Thoracic aorta (tissue), 2 donors: Measurements from ENCODE around the gene SBF1. TPM values are rescaled to one million over a fixed set of nuclear protein-coding genes. Genes with fewer than 3 reads are reported as not detected.

Source experiments
- ATAC-seq: fragments of 150-250 bp; one replicate; pipeline ENCODE4 v1.8.0; 2017; ENCODE audit warnings: low read depth; ENCODE audit not compliant: insufficient number of reproducible peaks, low FRiP score
- DNase-seq: peaks from one replicate; pipeline ENCODE4 v3.0.0-alpha.2; 2020; ENCODE audit warnings: low spot score
- H3K27ac ChIP-seq, 2 donors: fragments of 200-600 bp; sonication (generic); 1 replicate in 1 of 2; 2 replicates in 1 of 2; pipeline ENCODE4 v1.5.1; 2016; ENCODE audit warnings: mild to moderate bottlenecking in 2 of 2, moderate library complexity in 2 of 2
- H3K27me3 ChIP-seq: fragments of 200-600 bp; sonication (generic); replicated peaks from 2 replicates; pipeline ENCODE4 v1.6.0; 2016; ENCODE audit warnings: mild to moderate bottlenecking; ENCODE audit not compliant: insufficient read depth
- H3K36me3 ChIP-seq: fragments of 200-600 bp; sonication (generic); one replicate; pipeline ENCODE4 v1.5.1; 2016
- H3K4me1 ChIP-seq, 2 donors: fragments of 200-600 bp; sonication (generic); 1 replicate in 1 of 2; 2 replicates in 1 of 2; pipeline versions ENCODE4 v1.5.1 to v1.6.0; 2016; ENCODE audit warnings: low read depth in 2 of 2, mild to moderate bottlenecking in 1 of 2; ENCODE audit not compliant: control insufficient read depth in 1 of 2
- H3K4me3 ChIP-seq: fragments of 200-600 bp; sonication (generic); 2 replicates; pipeline ENCODE4 v1.5.1; 2016; ENCODE audit warnings: mild to moderate bottlenecking
- H3K9me3 ChIP-seq: fragments of 200-600 bp; sonication (generic); 2 replicates; pipeline ENCODE4 v1.5.1; 2016
- total RNA-seq, 2 donors: library from RNA; depleted of rRNA; stranded (reverse); fragments of >200 nt; gene quantifications; one replicate each; pipeline versions ENCODE4 v1.1.0 to v1.2.3, GENCODE V29; 2016
- TF ChIP-seq, protein P1 (sequence below): fragments of 200-600 bp; sonication (generic); IDR thresholded peaks from one replicate; pipeline ENCODE4 v1.5.1; 2019; ENCODE audit warnings: antibody characterized with exemption

The SBF1 gene
- total RNA-seq, 2 donors from 2014 or later: 72.9 to 99.9 TPM

DNA sequence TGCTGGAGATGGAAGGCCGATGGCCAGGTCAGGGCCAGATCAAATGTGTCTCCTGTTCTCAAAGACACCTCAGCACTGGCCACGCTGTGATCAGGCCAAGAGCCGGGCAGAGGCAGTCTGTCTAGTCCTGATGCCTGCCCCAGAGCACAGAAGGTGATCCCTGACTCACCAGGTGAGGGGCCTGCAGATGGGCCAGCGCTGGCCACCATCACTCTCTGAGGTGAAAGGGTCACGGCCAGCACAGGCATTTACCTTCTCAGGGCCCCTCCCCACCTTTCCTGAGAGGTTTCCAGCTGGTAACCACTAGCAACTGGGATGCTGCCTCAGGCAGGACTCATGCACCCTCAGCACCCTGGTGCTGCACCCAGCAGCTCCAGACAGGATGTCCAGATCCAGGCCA is 2.9 kb downstream of the SBF1 start:
- Histone ChIP-seq H3K9me3 (no peaks in the 10 kb centered on the region), H3K4me3 (no peak overlapping the region), H3K36me3 (peaks cover 6% of the 10 kb centered on the region), H3K27ac (no peak overlapping the region), H3K4me1 (peaks cover 40 to 53% of the 10 kb centered on the region in 2 donors), H3K27me3 (no peaks in the 10 kb centered on the region)
- TF ChIP-seq, protein P1, sequence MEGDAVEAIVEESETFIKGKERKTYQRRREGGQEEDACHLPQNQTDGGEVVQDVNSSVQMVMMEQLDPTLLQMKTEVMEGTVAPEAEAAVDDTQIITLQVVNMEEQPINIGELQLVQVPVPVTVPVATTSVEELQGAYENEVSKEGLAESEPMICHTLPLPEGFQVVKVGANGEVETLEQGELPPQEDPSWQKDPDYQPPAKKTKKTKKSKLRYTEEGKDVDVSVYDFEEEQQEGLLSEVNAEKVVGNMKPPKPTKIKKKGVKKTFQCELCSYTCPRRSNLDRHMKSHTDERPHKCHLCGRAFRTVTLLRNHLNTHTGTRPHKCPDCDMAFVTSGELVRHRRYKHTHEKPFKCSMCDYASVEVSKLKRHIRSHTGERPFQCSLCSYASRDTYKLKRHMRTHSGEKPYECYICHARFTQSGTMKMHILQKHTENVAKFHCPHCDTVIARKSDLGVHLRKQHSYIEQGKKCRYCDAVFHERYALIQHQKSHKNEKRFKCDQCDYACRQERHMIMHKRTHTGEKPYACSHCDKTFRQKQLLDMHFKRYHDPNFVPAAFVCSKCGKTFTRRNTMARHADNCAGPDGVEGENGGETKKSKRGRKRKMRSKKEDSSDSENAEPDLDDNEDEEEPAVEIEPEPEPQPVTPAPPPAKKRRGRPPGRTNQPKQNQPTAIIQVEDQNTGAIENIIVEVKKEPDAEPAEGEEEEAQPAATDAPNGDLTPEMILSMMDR: no peak
- ATAC-seq (no peak), DNase-seq (no peak)

- ATAC-seq: no peak
- H3K4me1 ChIP-seq: peaks cover 40 to 53% of the 10 kb centered on the region in 2 donors
Observed at GRCh38 chr22:50471197-50471847, 3.5 kb downstream of the SBF1 start.

GRCh38 chr22:50470491-50470890 is 4.3 kb downstream of the SBF1 start:
- no peak overlapping the region for H3K27ac ChIP-seq

More at GRCh38 chr22:50471197-50471847, 3.5 kb downstream of the SBF1 start:
- Histone ChIP-seq H3K27ac (no peak overlapping the region), H3K4me3 (no peak overlapping the region), H3K9me3 (no peaks in the 10 kb centered on the region), H3K27me3 (no peaks in the 10 kb centered on the region), H3K36me3 (peaks cover 12% of the 10 kb centered on the region)
- no peak for DNase-seq
- TF ChIP-seq, protein P1: no peak

GRCh38 chr22:50469377-50470305 is 5.2 kb downstream of the SBF1 start:
- TF ChIP-seq, protein P1: no peak
- ATAC-seq (no peak), DNase-seq (no peak)
- Histone ChIP-seq H3K4me3 (no peak overlapping the region), H3K4me1 (peaks cover 36 to 47% of the 10 kb centered on the region in 2 donors), H3K27ac (no peak overlapping the region), H3K27me3 (no peaks in the 10 kb centered on the region), H3K9me3 (no peaks in the 10 kb centered on the region), H3K36me3 (peaks cover 27% of the 10 kb centered on the region)

More at GRCh38 chr22:50470491-50470890, 4.3 kb downstream of the SBF1 start:
- no peak overlapping the region for H3K4me3 ChIP-seq
- ATAC-seq: no peak
- TF ChIP-seq, protein P1: no peak
- no peak for DNase-seq
- peaks cover 20% of the 10 kb centered on the region for H3K36me3 ChIP-seq
- no peaks in the 10 kb centered on the region for H3K27me3 ChIP-seq
- H3K4me1 ChIP-seq: peaks cover 40 to 51% of the 10 kb centered on the region in 2 donors
- no peaks in the 10 kb centered on the region for H3K9me3 ChIP-seq

DNA sequence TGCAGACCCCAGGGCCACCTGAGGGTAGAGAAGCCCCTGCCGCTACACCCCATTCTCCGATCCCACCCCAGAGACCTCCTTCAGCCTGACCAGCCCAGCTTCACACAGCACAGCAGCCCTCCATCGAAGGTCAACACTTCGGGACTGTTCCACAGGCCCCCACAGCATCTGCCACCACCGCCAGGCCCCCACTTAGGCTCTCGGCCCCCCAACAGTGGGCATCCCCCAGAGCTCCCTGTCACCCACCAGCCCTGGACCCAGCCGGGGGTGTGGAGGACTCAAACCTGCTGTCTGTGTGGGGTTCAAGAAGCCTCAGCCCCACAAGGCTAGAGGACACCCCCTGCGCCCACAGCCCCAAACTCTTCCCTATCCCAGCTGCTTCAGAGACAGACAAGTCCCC is 6.2 kb downstream of the SBF1 start:
- no peak overlapping the region for H3K27ac ChIP-seq
- TF ChIP-seq, protein P1: no peak
- H3K4me3 ChIP-seq: no peak overlapping the region
- ATAC-seq (no peak), DNase-seq (no peak)
- peaks cover 38% of the 10 kb centered on the region for H3K36me3 ChIP-seq
- peaks cover 33 to 43% of the 10 kb centered on the region in 2 donors for H3K4me1 ChIP-seq
- H3K27me3 ChIP-seq: no peaks in the 10 kb centered on the region
- no peaks in the 10 kb centered on the region for H3K9me3 ChIP-seq
